DLD1 (cell line): ENCODE data around the gene RXRA.

Experiments
- in situ Hi-C: cut with HindIII; loops from 2 replicates; pipeline ENCODE4 v1.10.0; 2017; ENCODE audit warnings: low sequenced_read_pairs

Gene RXRA

GRCh38 chr9:134378901-134379338, 52.7 kb downstream of the RXRA start:
- in situ Hi-C loops: no loop called here

- in situ Hi-C loops: no loop called here
These were observed 53.6 kb downstream of the RXRA start for GRCh38 chr9:134379831-134380365.

- in situ Hi-C loops: no loop called here
These were observed 54.5 kb downstream of the RXRA start for GRCh38 chr9:134380542-134381271.

GRCh38 chr9:134381272-134381661, 55.0 kb downstream of the RXRA start:
- in situ Hi-C loops: no loop called here

GRCh38 chr9:134381671-134382516, 55.6 kb downstream of the RXRA start:
- in situ Hi-C loops: no loop called here

GRCh38 chr9:134382733-134383132, 56.5 kb downstream of the RXRA start:
- in situ Hi-C loops: no loop called here

GRCh38 chr9:134383148-134383547, 56.9 kb downstream of the RXRA start:
- in situ Hi-C loops: no loop called here

- in situ Hi-C loops: no loop called here
These were observed 58.7 kb downstream of the RXRA start for GRCh38 chr9:134384811-134385479.

- in situ Hi-C loops: no loop called here
These were observed 59.7 kb downstream of the RXRA start for GRCh38 chr9:134385915-134386314.

- in situ Hi-C loops: no loop called here
These were observed 60.9 kb downstream of the RXRA start for GRCh38 chr9:134386951-134387831.

- in situ Hi-C loops: no loop called here
These were observed 62.1 kb downstream of the RXRA start for GRCh38 chr9:134388289-134388808.

- in situ Hi-C loops: no loop called here
These were observed 62.7 kb downstream of the RXRA start for GRCh38 chr9:134388976-134389375.

GRCh38 chr9:134389642-134390041, 63.4 kb downstream of the RXRA start:
- in situ Hi-C loops: no loop called here

GRCh38 chr9:134390537-134390936, 64.3 kb downstream of the RXRA start:
- in situ Hi-C loops: no loop called here

- in situ Hi-C loops: no loop called here
These were observed 64.7 kb downstream of the RXRA start for GRCh38 chr9:134390947-134391318.

GRCh38 chr9:134391319-134392231, 65.3 kb downstream of the RXRA start:
- in situ Hi-C loops: no loop called here

- in situ Hi-C loops: no loop called here
These were observed 66.6 kb downstream of the RXRA start for GRCh38 chr9:134392900-134393299.

GRCh38 chr9:134393582-134394280, 67.5 kb downstream of the RXRA start:
- in situ Hi-C loops: no loop called here
